Panc1 (cell line): ENCODE measurements around the gene CYS1.

Experiments used
- POLR2AphosphoS5 ChIP-seq: IDR thresholded peaks from 2 replicates; pipeline ENCODE4 v1.6.1; 2012; ENCODE audit warnings: mild to moderate bottlenecking, low read depth, low read length, moderate library complexity
- SIN3A ChIP-seq: IDR thresholded peaks from 2 replicates; pipeline ENCODE4 v1.6.1; 2012; ENCODE audit warnings: low read depth, mild to moderate bottlenecking, low read length, moderate library complexity, borderline replicate concordance; ENCODE audit not compliant: insufficient read depth
- TCF7L2 ChIP-seq: IDR thresholded peaks from 2 replicates; pipeline ENCODE4 v1.6.1; 2011; ENCODE audit warnings: mild to moderate bottlenecking, low read depth, low read length, inconsistent platforms
- TF ChIP-seq, protein P1 (sequence below): fragments of 450-650 bp; IDR thresholded peaks from 2 replicates; pipeline ENCODE4 v1.5.1; 2017; ENCODE audit warnings: mild to moderate bottlenecking

DNA sequence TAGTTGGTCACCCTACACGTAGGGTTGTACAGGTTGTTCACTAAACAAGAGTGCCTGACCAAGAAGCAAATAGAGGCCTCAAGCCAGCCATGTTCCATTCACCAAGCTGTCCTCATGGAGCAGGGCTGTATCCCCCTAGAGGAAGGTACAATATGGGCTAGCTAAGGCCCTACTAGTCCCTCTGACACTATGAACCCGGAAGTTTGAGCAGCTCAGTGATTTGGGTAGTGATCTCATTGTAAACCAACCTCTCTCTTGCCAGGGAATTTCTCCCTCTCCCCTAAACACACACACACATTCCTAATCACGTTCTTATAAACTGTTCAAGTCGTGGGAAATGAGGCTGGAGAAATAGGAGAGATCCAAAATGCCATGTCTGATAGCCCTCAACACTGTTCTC, 6.7 kb upstream of the CYS1 start:
- TF ChIP-seq, protein P1, sequence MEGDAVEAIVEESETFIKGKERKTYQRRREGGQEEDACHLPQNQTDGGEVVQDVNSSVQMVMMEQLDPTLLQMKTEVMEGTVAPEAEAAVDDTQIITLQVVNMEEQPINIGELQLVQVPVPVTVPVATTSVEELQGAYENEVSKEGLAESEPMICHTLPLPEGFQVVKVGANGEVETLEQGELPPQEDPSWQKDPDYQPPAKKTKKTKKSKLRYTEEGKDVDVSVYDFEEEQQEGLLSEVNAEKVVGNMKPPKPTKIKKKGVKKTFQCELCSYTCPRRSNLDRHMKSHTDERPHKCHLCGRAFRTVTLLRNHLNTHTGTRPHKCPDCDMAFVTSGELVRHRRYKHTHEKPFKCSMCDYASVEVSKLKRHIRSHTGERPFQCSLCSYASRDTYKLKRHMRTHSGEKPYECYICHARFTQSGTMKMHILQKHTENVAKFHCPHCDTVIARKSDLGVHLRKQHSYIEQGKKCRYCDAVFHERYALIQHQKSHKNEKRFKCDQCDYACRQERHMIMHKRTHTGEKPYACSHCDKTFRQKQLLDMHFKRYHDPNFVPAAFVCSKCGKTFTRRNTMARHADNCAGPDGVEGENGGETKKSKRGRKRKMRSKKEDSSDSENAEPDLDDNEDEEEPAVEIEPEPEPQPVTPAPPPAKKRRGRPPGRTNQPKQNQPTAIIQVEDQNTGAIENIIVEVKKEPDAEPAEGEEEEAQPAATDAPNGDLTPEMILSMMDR = no peak
- TF ChIP-seq POLR2AphosphoS5 = no peak
- no peak for TF ChIP-seq SIN3A
- TF ChIP-seq TCF7L2 = no peak
